ENCODE measurements around the gene SLC7A6OS.

Gene SLC7A6OS

DNA sequence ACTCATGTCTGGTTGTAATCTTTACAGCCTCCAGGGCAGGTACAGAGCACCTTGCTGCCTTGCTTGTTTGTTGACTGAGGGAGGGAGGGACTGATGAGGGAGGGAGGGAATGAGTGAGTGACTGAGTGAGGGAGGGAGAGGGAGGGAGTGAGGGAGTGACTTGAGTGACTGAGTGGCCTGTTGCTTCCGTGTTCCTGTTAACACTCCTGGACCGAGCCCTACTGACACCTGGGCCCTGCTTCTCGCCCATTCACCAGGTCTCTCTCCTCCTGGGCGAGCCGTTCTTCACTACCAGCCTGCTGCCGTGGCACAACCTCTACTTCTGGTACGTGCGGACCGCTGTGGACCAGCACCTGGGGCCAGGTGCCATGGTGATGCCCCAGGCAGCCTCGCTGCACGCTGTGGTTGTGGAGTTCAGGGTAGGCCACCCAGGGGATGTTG is 41.3 kb upstream of the SLC7A6OS start:
- Mint-ChIP-seq H3K36me3 (ENCODE audit: low read depth) (peaks cover 56% of the 10 kb centered on the region), H3K4me1 (no peaks in the 10 kb centered on the region), H3K27ac (no peak overlapping the region), H3K9me3 (no peaks in the 10 kb centered on the region), H3K4me3 (no peak overlapping the region), H3K27me3 (ENCODE audit: low read depth) (no peaks in the 10 kb centered on the region)
- TF ChIP-seq, protein P1, sequence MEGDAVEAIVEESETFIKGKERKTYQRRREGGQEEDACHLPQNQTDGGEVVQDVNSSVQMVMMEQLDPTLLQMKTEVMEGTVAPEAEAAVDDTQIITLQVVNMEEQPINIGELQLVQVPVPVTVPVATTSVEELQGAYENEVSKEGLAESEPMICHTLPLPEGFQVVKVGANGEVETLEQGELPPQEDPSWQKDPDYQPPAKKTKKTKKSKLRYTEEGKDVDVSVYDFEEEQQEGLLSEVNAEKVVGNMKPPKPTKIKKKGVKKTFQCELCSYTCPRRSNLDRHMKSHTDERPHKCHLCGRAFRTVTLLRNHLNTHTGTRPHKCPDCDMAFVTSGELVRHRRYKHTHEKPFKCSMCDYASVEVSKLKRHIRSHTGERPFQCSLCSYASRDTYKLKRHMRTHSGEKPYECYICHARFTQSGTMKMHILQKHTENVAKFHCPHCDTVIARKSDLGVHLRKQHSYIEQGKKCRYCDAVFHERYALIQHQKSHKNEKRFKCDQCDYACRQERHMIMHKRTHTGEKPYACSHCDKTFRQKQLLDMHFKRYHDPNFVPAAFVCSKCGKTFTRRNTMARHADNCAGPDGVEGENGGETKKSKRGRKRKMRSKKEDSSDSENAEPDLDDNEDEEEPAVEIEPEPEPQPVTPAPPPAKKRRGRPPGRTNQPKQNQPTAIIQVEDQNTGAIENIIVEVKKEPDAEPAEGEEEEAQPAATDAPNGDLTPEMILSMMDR (IDR thresholded peaks at IDR 0.05; ENCODE audit: unreplicated experiment in 3 of 3): no peak

DNA sequence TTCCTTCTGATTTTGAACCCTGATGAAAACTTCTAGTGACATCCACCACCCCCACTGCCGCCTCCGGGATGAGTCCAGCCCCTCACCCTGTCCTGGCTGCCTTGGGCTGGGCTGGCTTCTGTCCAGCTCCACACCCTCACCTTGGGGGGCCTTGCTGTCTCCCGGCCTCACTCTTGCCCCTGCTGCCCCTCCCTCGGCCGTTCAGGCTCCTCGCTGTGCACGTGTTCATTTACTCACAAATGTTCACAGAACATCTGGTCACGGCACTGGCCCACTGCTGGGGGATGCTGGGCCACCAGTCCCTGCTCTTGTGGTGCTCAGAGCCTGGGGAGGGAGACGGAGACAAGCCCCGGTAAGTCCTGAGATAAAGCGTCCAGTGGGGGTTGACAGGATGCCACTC is 40.7 kb upstream of the SLC7A6OS start:
- no peaks in the 10 kb centered on the region for H3K4me1 Mint-ChIP-seq

DNA sequence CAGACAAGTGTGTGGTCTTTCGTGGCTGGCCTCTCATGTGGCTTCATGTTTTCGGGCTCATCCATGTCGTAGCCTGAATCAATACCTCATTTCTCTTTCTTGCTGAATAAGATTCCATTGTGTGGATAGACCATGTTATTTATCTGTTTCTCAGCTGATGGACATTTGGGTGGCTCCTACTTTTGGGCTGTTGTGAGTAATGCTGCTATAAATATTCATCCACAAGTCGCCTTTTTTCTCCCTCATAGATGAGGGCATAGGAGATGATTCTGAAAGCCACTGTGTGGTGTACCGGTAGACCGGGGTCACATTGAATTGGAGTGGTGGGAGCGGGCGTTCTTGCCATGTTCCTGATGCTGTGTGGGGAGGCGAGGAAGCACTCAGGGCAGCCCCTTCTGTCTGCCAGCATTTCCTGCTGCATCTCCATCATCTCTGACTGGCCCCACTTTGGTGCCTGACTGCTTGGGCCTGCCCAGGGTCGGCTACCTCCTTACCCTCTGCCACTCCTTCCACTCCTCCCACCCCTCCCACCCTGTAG is 40.1 kb upstream of the SLC7A6OS start:
- H3K4me1 Mint-ChIP-seq: no peaks in the 10 kb centered on the region
- H3K9me3 Mint-ChIP-seq: no peaks in the 10 kb centered on the region
- no peak overlapping the region for H3K27ac Mint-ChIP-seq
- no peak overlapping the region for H3K4me3 Mint-ChIP-seq
- TF ChIP-seq, protein P1 (IDR thresholded peaks at IDR 0.05; ENCODE audit: unreplicated experiment in 3 of 3): no peak
- H3K27me3 Mint-ChIP-seq (ENCODE audit: low read depth): no peaks in the 10 kb centered on the region
- H3K36me3 Mint-ChIP-seq (ENCODE audit: low read depth): peaks cover 64% of the 10 kb centered on the region

More for the DNA sequence above, 40.7 kb upstream of the SLC7A6OS start:
- H3K4me3 Mint-ChIP-seq: no peak overlapping the region
- peaks cover 62% of the 10 kb centered on the region for H3K36me3 Mint-ChIP-seq (ENCODE audit: low read depth)
- H3K27ac Mint-ChIP-seq: no peak overlapping the region
- H3K9me3 Mint-ChIP-seq: no peaks in the 10 kb centered on the region
- no peaks in the 10 kb centered on the region for H3K27me3 Mint-ChIP-seq (ENCODE audit: low read depth)
- TF ChIP-seq, protein P1 (IDR thresholded peaks at IDR 0.05; ENCODE audit: unreplicated experiment in 3 of 3): no peak

DNA sequence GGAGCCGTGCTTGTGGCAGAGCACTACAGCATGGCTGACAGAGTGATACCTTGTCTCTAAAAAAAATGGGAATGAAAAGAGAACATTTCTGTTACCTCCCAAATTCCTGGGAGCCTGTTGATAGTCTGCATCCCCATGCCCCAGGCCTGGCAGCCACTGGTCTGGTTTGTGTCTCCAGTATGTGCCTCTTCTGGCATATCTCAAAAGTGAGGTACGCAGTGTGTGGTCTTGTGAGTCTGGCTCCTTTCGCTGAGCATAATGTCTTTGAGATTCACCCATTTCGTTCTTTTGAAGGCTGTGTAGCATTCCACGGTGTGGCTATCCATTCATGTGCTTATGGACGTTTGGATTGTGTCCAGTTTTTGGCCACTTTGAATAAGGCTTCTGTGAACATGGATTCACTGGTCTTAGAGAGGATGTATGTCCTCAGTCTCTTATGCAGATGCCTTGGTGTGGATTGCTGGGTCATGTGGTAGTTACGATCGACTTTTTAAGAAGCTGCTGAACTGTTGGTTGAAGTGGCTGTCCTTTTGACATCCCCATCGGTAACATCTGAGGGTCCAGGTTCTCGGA is 39.2 kb upstream of the SLC7A6OS start:
- Mint-ChIP-seq H3K4me3 (no peak overlapping the region), H3K36me3 (ENCODE audit: low read depth) (peaks cover 68% of the 10 kb centered on the region), H3K27ac (no peak overlapping the region), H3K4me1 (peaks cover 1% of the 10 kb centered on the region), H3K27me3 (ENCODE audit: low read depth) (no peaks in the 10 kb centered on the region), H3K9me3 (no peaks in the 10 kb centered on the region)
- TF ChIP-seq, protein P1 (IDR thresholded peaks at IDR 0.05; ENCODE audit: unreplicated experiment in 3 of 3): no peak

DNA sequence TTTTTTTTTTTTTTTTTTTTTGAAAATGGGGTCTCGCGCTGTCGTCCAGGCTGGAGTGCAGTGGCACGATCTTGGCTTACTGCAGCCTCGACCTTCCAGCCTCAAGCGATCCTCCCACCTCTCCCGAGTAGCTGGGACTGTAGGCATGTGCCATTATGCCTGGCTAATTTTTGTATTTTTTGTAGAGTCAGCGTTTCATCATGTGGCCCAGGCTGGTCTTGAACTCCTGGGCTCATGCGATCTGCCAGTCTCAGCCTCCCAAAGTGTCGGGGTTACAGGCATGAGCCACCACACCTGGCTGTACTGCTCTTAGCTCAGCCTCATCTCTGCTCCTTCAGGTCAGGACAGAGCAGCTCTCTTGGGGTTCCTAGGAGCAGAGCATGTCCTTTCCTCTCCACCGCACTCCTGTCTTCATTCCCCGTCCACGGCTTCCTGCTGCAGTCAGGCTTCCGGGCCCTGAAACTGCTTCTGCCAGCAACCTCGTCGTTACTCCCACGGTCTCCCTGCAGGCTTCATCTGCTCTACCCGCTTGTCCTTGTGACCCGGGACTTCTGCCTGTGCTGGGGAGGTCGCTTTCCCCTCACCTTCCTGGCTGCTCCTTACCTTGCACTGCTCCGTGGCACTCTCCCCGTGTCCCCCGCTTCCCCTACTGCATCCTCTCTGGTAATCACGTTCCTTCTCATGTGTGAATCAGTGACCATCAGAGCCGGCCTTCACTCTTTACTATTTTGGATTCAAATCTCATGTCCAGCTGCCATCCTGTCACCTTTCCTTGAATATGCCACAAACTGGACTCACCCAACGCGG is 38.1 kb upstream of the SLC7A6OS start:
- Mint-ChIP-seq H3K27me3 (ENCODE audit: low read depth) (no peaks in the 10 kb centered on the region), H3K4me3 (no peak overlapping the region), H3K27ac (no peak overlapping the region), H3K36me3 (ENCODE audit: low read depth) (peaks cover 67% of the 10 kb centered on the region), H3K9me3 (no peaks in the 10 kb centered on the region), H3K4me1 (peaks cover 8% of the 10 kb centered on the region)
- TF ChIP-seq, protein P1 (IDR thresholded peaks at IDR 0.05; ENCODE audit: unreplicated experiment in 3 of 3): no peak

Measured in nephron (organoid).